H9 (cell line): ENCODE data around the gene RERG. TPM values are rescaled to one million over a fixed set of nuclear protein-coding genes. Genes with fewer than 3 reads are reported as not detected.

ENCODE experiments used
- DNase-seq: peaks from one replicate; pipeline ENCODE4 v3.0.0-alpha.2; 2017
- H2AFZ ChIP-seq: one replicate; pipeline ENCODE4 v1.6.1; 2013; ENCODE audit warnings: mild to moderate bottlenecking, low read length, control low read depth, moderate library complexity
- H2AK5ac ChIP-seq: 2 replicates; pipeline ENCODE4 v1.6.1; 2013; ENCODE audit warnings: low read length, control low read depth, mixed read lengths; ENCODE audit not compliant: insufficient read length
- H2BK120ac ChIP-seq: one replicate; pipeline ENCODE4 v1.6.1; 2013; ENCODE audit warnings: low read depth, mild to moderate bottlenecking, low read length, control low read depth, inconsistent platforms; ENCODE audit not compliant: poor library complexity, severe bottlenecking
- H2BK12ac ChIP-seq: 2 replicates; pipeline ENCODE4 v1.6.1; 2013; ENCODE audit warnings: low read length, control low read depth, mixed read lengths, low read depth; ENCODE audit not compliant: insufficient read length
- H2BK15ac ChIP-seq: 2 replicates; pipeline ENCODE4 v1.6.1; 2013; ENCODE audit warnings: low read depth, low read length, control low read depth
- H2BK20ac ChIP-seq: one replicate; pipeline ENCODE4 v1.6.1; 2013; ENCODE audit warnings: low read depth, mild to moderate bottlenecking, low read length, control low read depth, inconsistent platforms; ENCODE audit not compliant: poor library complexity, severe bottlenecking
- H2BK5ac ChIP-seq: 2 replicates; pipeline ENCODE4 v1.6.1; 2013; ENCODE audit warnings: low read length, control low read depth, mixed read lengths; ENCODE audit not compliant: insufficient read length
- H3K14ac ChIP-seq: 2 replicates; pipeline ENCODE4 v1.6.1; 2013; ENCODE audit warnings: low read length, control low read depth; ENCODE audit not compliant: insufficient read depth
- H3K18ac ChIP-seq: 2 replicates; pipeline ENCODE4 v1.6.1; 2013; ENCODE audit warnings: low read depth, mild to moderate bottlenecking, mixed read lengths, low read length, control low read depth; ENCODE audit not compliant: insufficient read length
- H3K23ac ChIP-seq: 2 replicates; pipeline ENCODE4 v1.6.1; 2013; ENCODE audit warnings: low read length, control low read depth, mixed read lengths, low read depth; ENCODE audit not compliant: insufficient read length
- H3K23me2 ChIP-seq: 2 replicates; pipeline ENCODE4 v1.6.1; 2013; ENCODE audit warnings: low read depth, mild to moderate bottlenecking, mixed read lengths, low read length, control low read depth; ENCODE audit not compliant: insufficient read length, poor library complexity, severe bottlenecking
- H3K27ac ChIP-seq: 2 replicates; pipeline ENCODE4 v1.5.1; 2013; ENCODE audit warnings: low read length, control low read depth, mixed read lengths, low read depth; ENCODE audit not compliant: insufficient read length
- H3K27me3 ChIP-seq: 2 replicates; pipeline ENCODE4 v1.6.1; 2013; ENCODE audit warnings: low read length, control low read depth, inconsistent platforms; ENCODE audit not compliant: insufficient read depth
- H3K4ac ChIP-seq: 2 replicates; pipeline ENCODE4 v1.6.1; 2013; ENCODE audit warnings: low read depth, mild to moderate bottlenecking, control low read depth, inconsistent platforms, low read length, moderate library complexity
- H3K4me1 ChIP-seq: 2 replicates; pipeline ENCODE4 v1.6.1; 2013; ENCODE audit warnings: low read length, control low read depth, inconsistent platforms; ENCODE audit not compliant: insufficient read depth
- H3K4me2 ChIP-seq: 2 replicates; pipeline ENCODE4 v1.6.1; 2013; ENCODE audit warnings: low read length, control low read depth, mixed read lengths; ENCODE audit not compliant: insufficient read length, insufficient read depth
- H3K56ac ChIP-seq: 2 replicates; pipeline ENCODE4 v1.6.1; 2013; ENCODE audit warnings: low read depth, mild to moderate bottlenecking, mixed read lengths, low read length, control low read depth; ENCODE audit not compliant: insufficient read length
- H3K79me1 ChIP-seq: 2 replicates; pipeline ENCODE4 v1.6.1; 2013; ENCODE audit warnings: low read depth, mild to moderate bottlenecking, moderate library complexity, low read length, control low read depth, inconsistent platforms; ENCODE audit not compliant: insufficient read depth, poor library complexity, severe bottlenecking
- H3K79me2 ChIP-seq: 2 replicates; pipeline ENCODE4 v1.6.1; 2013; ENCODE audit warnings: low read length, control low read depth, inconsistent platforms; ENCODE audit not compliant: insufficient read depth
- H3K9ac ChIP-seq: 2 replicates; pipeline ENCODE4 v1.6.1; 2013; ENCODE audit warnings: low read length, control low read depth, mixed read lengths; ENCODE audit not compliant: insufficient read length; ENCODE audit errors: extremely low read depth
- H3K9me3 ChIP-seq: one replicate; pipeline ENCODE4 v1.6.1; 2013; ENCODE audit warnings: low read depth, low read length, inconsistent platforms; ENCODE audit not compliant: control insufficient read depth
- H3T11ph ChIP-seq: one replicate; pipeline ENCODE4 v1.6.1; 2013; ENCODE audit warnings: mild to moderate bottlenecking, low read length, control low read depth, inconsistent platforms
- H4K20me1 ChIP-seq: one replicate; pipeline ENCODE4 v1.6.1; 2013; ENCODE audit not compliant: control insufficient read depth, insufficient read length, insufficient read depth
- H4K5ac ChIP-seq: 2 replicates; pipeline ENCODE4 v1.6.1; 2013; ENCODE audit warnings: low read depth, mild to moderate bottlenecking, mixed read lengths, low read length, control low read depth; ENCODE audit not compliant: insufficient read length
- H4K8ac ChIP-seq: replicated peaks from 2 replicates; pipeline ENCODE4 v1.6.1; 2013; ENCODE audit warnings: low read length, control low read depth, mixed read lengths, low read depth; ENCODE audit not compliant: insufficient read length
- H4K91ac ChIP-seq: 2 replicates; pipeline ENCODE4 v1.6.1; 2013; ENCODE audit warnings: low read depth, mild to moderate bottlenecking, moderate library complexity, mixed read lengths, low read length, control low read depth; ENCODE audit not compliant: insufficient read length
- H3K27ac Mint-ChIP-seq, 3 experiments: 2 replicates in 2 of 3; 3 replicates in 1 of 3; pipeline ENCODE4 v1.8.0; 2020 to 2021; ENCODE audit warnings: mixed read lengths in 3 of 3, mild to moderate bottlenecking in 1 of 3, moderate library complexity in 1 of 3
- H3K27me3 Mint-ChIP-seq: 2 replicates; pipeline ENCODE4 v1.8.0; 2021; ENCODE audit warnings: low read depth, mild to moderate bottlenecking, moderate library complexity, mixed read lengths
- H3K36me3 Mint-ChIP-seq, 3 experiments: 2 replicates in 2 of 3; 3 replicates in 1 of 3; pipeline ENCODE4 v1.8.0; 2020 to 2021; ENCODE audit warnings: low read depth in 3 of 3, mixed read lengths in 3 of 3; ENCODE audit not compliant: insufficient read depth in 1 of 3
- H3K4me1 Mint-ChIP-seq, 2 experiments: 2 replicates each; pipeline ENCODE4 v1.8.0; 2020; ENCODE audit warnings: mixed read lengths in 2 of 2
- H3K4me3 Mint-ChIP-seq, 2 experiments: 2 replicates in 1 of 2; 3 replicates in 1 of 2; pipeline ENCODE4 v1.8.0; 2020 to 2021; ENCODE audit warnings: mild to moderate bottlenecking in 2 of 2, mixed read lengths in 2 of 2, moderate library complexity in 1 of 2
- H3K9me3 Mint-ChIP-seq, 2 experiments: 2 replicates in 1 of 2; 3 replicates in 1 of 2; pipeline ENCODE4 v1.8.0; 2020; ENCODE audit warnings: mild to moderate bottlenecking in 2 of 2, mixed read lengths in 2 of 2, moderate library complexity in 1 of 2
- CTCF ChIP-seq: fragments of 200-600 bp; sonication (generic); conservative IDR thresholded peaks from 3 replicates; pipeline ENCODE4 v1.8.0; 2021; ENCODE audit warnings: antibody characterized with exemption, mild to moderate bottlenecking
- WGBS: extraction: QIAGEN DNeasy Blood & Tissue Kit; methylation state at CpG from one replicate; pipeline ENCODE4 v1.1.7; 2013; ENCODE audit warnings: missing lambda C conversion rate, low lambda C conversion rate, mixed read lengths; ENCODE audit not compliant: insufficient read length; ENCODE audit errors: extremely low coverage; 5-methylcytosine and 5-hydroxymethylcytosine counted together
- total RNA-seq: library from RNA; stranded (reverse); gene quantifications from 2 replicates; pipeline ENCODE4 v1.2.1, GENCODE V29; 2021

The RERG gene
- total RNA-seq, 1 experiment from 2014 or later, result not detected

GRCh38 chr12:15146585-15146984, 74.6 kb downstream of the RERG start:
- H3K27ac Mint-ChIP-seq, result no peak overlapping the region
- no peaks in the 10 kb centered on the region for H3K79me2 ChIP-seq
- H2BK20ac ChIP-seq, result no peak overlapping the region
- H3T11ph ChIP-seq, result no peak overlapping the region
- no peak overlapping the region for H3K9ac ChIP-seq
- no peak overlapping the region for H3K18ac ChIP-seq
- no peaks in the 10 kb centered on the region for H3K36me3 Mint-ChIP-seq
- H3K9me3 ChIP-seq, result no peaks in the 10 kb centered on the region
- H3K23ac ChIP-seq, result no peak overlapping the region
- H2BK5ac ChIP-seq, result no peak overlapping the region
- peaks cover 2% of the 10 kb centered on the region; the same call in 1 of the 2 replicates for H3K27me3 Mint-ChIP-seq
- no peak overlapping the region for H4K91ac ChIP-seq
- H2AK5ac ChIP-seq, result no peak overlapping the region
- H3K4me3 Mint-ChIP-seq, result no peak overlapping the region
- no peak overlapping the region for H3K14ac ChIP-seq
- no peaks in the 10 kb centered on the region for H4K20me1 ChIP-seq
- H2BK120ac ChIP-seq, result no peak overlapping the region
- DNase-seq, result no peak
- H3K4ac ChIP-seq, result no peak overlapping the region
- no CpG with 5 or more reads among the region's 3 CpGs for WGBS
- no peaks in the 10 kb centered on the region for H3K79me1 ChIP-seq
- H2BK15ac ChIP-seq, result no peak overlapping the region
- no peak overlapping the region for H3K56ac ChIP-seq
- H3K23me2 ChIP-seq, result no peaks in the 10 kb centered on the region
- H2AFZ ChIP-seq, result no peak overlapping the region
- H3K4me1 ChIP-seq, result no peaks in the 10 kb centered on the region
- no peak for TF ChIP-seq CTCF
- H3K27ac ChIP-seq, result no peak overlapping the region
- H2BK12ac ChIP-seq, result no peak overlapping the region
- H3K4me2 ChIP-seq, result no peak overlapping the region
- no peaks in the 10 kb centered on the region for H3K27me3 ChIP-seq
- no peak overlapping the region for H4K8ac ChIP-seq
- H3K4me1 Mint-ChIP-seq, result peaks cover 5 to 8% of the 10 kb centered on the region in 2 experiments
- no peak overlapping the region for H4K5ac ChIP-seq
- no peaks in the 10 kb centered on the region for H3K9me3 Mint-ChIP-seq
